NCI-H128 (cell line): ENCODE results near the gene GPR31.
"Not testable (repeated sequence)": the region's sequence is repeated elsewhere in the genome, so short reads cannot be mapped to it uniquely, and the experiment has no call there.

Source experiments
- DNase-seq: peaks from one replicate; lab custom pipeline; 2025; ENCODE audit not compliant: unreplicated experiment; lab: John Stamatoyannopoulos, UW

GPR31 gene

GRCh38 chr6:167157863-167158262, at the start of gene GPR31:
TSS of gene GPR31 (minus strand) at chr6:167157980. CDS start at chr6:167157831, 149 bp downstream.
- DNase-seq, result no peak

DNA sequence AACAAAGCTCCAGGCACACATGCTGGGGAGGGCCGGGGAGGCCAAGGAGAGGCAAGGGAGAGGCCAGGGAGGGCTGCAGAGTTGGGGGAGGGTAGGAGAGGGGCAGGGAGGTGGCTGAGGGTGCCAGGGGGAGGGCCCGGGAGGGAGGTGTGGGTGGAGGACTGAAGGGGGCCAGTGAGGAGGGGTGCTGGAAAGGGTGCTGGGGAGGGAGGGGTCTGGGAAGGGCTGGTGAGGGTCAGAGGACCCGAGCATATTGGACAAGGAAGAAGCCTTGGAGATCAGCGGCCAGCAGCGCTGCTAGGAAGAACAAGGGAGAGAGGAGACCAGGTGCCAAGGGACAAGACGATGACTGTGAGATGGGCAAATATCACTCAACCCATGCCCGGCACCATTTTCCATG, 49.7 kb upstream of the GPR31 start:
- no peak for DNase-seq

GRCh38 chr6:167205316-167205715, 47.5 kb upstream of the GPR31 start:
- not testable (repeated sequence) for DNase-seq

- DNase-seq, result not testable (repeated sequence)
These were observed 46.2 kb upstream of the GPR31 start for GRCh38 chr6:167204059-167204348.

DNA sequence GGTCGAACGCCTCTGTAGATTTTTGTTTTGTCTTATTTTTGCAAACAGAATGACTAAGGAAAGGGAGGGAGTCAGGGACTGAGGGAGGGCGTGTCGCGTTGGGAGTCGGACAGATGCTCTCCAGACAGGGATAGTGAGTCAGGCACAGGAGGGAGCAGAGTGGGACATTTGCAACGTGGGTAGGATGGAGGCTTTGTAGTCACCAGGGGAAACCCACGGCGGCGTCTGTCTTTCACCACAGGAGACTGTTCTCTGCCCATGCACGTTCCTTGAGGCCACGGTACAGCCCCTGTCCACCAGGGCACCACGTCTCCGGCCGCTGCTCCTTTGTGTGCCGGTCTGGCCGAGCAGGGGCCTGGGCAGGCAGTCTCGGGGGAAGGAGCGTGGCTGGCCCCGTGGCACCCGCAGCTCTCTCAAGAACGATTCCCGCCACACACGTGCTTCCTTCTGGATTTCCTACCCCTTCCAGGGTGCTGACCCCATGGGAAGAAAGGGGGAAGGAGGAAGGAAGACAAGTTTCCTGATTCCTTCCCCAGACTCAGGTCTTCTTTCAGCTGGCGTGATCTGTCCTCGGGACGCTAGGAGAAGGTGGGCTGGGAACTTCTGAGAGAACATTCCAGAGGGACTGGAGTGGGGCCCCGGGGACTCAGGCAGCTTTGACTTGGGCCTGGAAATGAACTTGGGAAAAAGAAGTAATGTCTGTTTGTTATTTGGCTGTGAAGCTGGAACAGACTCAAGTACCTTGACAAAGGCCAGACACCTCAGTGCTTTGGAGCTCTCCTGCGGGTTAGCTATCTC, 45.7 kb upstream of the GPR31 start:
- DNase-seq, result not testable (repeated sequence)

GRCh38 chr6:167202613-167203012, 44.8 kb upstream of the GPR31 start:
- DNase-seq, result not testable (repeated sequence)

DNA sequence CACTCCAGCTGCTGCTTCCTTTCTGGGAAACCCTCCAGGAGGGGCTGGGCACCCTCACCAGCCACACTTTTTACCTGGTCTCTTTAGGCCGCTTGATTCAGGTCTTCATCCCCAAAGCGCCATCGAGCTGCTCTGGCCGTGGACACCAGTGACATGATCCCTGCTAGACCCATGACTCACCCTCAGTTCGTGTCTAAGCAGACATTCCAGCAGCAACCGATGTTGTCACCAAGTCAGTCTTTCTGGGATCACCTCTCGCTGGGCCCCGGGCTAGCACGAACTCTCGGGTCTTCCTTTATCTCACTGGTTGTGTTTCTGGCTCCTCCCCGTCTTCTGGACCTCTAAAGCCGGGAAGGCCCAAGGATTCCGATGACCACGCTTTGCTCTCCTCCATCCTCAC, 43.0 kb upstream of the GPR31 start:
- no peak for DNase-seq

DNA sequence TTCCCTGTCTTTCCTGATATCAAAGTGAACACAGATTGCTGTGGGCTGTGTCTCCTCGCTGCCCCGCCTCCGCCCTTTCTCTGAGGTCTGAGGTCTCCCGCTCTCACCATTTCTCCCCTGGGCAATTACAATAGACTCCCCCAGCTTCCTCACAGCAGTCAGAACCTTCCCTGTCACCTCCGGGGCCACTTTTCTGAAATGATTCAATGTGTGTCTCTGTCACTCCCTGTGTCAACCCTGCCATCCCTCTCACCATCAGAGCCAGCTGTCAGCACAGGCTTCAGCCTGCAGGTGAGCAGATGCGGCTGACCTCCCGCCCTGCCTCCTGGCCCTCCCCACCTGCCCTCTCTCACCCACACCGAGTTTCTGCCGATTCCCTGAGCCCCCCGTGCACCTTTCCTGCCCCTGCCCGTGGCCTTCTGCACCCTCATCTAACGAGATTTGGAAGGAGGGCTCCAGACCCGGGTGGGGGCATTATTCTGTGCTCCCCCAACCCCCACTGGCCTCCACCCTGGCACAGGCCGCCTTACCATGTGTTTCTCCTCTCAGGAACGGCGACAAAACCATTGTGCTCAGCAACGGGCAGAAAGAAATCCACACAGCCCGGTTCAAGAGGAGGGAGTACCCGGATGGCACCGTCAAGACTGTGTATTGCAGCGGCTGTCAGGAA, 38.3 kb upstream of the GPR31 start:
- not testable (repeated sequence) for DNase-seq

DNA sequence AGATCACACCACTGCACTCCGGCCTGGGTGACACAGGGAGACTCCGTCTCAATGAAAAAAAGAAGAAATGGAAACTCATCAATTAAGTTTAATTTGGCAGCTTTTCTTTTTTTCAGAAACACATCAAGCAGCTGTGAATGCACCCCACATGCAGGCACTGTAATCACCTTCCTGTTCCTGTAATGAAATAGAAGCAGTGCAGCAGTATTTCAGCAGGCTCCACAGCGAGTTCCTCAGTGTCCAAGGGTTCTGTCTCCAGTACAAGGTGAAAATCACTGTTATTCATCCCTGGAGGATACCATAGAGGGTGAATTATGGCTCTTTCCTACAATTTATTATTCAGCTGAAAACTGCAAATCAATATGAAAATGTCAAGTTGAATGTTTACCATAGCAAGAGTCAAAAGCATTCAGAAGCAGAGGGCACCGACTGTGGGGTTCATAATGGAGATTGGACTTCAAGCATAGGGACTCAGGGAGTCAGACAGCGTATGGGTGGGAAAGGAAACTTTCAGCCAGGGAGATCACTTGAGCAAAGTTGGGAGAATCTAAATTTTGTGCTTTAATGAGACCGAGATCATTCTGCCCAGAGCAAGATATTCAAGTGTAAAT, 35.8 kb upstream of the GPR31 start:
- DNase-seq, result not testable (repeated sequence)

GRCh38 chr6:167191043-167191583, 33.3 kb upstream of the GPR31 start:
- not testable (repeated sequence) for DNase-seq

GRCh38 chr6:167187275-167187674, 29.5 kb upstream of the GPR31 start:
- not testable (repeated sequence) for DNase-seq

GRCh38 chr6:167185101-167185500, 27.3 kb upstream of the GPR31 start:
- DNase-seq, result not testable (repeated sequence)

GRCh38 chr6:167182913-167183314, 25.1 kb upstream of the GPR31 start:
- DNase-seq, result not testable (repeated sequence)

- not testable (repeated sequence) for DNase-seq
These were observed 23.6 kb upstream of the GPR31 start for GRCh38 chr6:167181351-167181750.

DNA sequence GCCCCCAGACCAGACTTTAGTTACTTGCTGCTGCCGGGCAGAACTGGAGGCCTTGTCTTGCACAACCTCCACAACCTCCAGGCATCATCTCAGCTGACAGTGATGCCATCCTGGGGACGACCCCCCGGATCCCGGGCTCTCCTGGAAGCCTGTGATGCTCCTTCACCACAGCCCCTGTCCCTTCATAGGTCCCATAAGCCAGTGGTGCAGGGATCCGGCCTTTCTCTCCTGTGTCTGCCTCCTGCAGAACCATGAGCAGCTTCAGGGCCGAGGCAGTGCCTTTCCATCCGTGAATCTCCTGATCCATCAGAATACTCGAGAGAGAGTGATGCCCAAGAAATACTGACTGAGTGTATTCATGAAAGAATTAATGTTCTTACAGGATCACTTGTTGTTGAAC, 22.3 kb upstream of the GPR31 start:
- DNase-seq, result not testable (repeated sequence)

DNA sequence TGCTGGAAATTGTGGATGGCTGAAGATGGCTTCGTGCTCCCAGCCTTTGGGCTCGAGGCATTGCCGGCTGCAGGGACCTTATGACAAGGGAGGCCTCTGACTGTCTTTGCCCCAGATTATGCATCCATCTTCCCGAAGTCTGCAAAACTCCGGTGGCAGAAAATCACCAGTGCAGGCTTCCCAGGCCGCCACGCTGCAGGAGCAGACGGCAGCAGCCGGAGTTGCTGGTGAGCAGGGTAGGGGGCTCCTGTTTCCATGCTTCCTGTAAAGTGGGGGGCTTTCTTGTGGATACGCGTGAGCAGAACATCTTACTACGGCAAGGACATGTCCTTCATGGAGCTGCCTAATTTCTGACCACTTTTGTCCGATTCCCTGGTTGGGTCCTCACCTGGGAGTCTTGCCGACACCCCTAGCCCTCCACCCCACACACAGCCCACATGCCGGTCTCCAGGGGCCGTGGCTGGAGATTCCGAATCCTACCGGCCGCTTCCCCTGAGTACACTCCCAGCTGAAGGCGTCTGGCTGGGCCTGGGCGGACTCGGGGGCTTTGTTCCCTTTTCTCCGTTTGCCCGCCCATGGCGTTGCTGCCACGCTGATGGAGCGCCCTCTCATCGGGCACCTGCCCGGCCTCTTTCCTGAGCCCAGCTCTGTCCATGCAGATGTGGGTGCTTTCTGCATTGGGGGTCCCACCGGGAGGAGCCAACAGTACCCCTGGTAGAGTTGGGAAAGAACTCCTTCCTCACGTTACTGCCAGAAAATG, 21.3 kb upstream of the GPR31 start:
- DNase-seq, result not testable (repeated sequence)

- DNase-seq, result not testable (repeated sequence)
These were observed 19.5 kb upstream of the GPR31 start for GRCh38 chr6:167177271-167177670.

GRCh38 chr6:167172011-167172410, 14.2 kb upstream of the GPR31 start:
- not testable (repeated sequence) for DNase-seq

DNA sequence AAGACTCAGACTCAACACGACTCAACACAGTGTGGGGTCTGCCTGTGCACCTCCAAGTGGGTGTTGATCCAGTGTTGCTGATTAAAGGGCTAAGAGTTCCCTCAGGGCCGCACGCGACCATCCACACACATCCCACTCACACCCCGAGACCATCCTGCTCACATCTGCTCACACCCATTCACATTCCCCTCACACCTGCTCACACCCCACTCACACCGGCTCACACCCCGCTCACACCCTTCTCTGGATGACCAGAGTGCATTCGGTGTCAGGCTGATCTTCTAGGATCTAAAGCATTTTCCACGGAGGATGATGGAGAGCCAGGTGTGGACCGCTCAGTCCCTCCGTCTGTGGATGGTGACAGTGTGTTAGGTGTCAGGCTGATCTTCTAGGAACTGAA, 13.5 kb upstream of the GPR31 start:
- DNase-seq, result not testable (repeated sequence)

DNA sequence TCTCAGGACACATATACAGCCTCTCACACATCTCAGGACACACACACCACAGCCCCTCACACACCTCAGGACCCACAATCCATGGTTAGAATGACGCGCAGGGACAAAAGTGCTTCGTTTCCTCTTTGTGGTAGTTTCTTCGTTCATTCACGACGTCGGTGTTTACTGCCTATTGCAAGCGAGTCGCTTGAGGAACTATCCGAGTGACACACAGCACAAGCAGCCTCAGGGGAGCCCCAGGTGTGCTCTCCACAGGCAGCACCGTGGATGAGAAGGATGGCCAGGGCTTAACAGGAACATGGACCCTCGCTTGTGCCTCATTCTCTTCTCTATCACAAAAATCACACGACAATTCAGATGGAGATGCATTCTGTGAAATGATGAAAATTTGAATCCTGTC, 12.1 kb upstream of the GPR31 start:
- not testable (repeated sequence) for DNase-seq

DNA sequence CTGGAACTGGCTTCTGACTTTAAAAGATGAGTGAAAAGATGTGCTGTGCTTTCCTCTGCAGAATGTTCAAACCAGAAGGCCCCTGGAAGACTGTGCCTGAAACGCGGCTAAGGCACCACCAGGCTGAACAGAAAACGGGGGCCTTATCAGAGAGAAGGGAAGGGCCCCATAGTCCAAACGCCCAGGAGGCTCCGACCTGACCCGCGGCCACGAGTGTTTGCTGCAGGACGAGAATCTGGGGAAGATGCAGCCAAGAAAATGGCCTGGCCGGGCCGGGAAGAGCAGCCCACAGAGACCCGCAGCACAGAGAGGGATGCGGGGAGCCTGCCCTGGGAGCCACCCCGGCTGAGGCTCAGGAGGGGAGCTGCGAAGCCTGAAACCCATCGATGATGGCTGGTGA, 10.5 kb upstream of the GPR31 start:
- not testable (repeated sequence) for DNase-seq
